ENCODE results near the gene SYS1. TPM values are rescaled to one million over a fixed set of nuclear protein-coding genes. Genes with fewer than 3 reads are reported as not detected.

Gene SYS1
- total and polyA plus RNA-seq, 11 donors = 12.6 to 68.8 (median 23.0) TPM

GRCh38 chr20:45363611-45364492 is 896 bp downstream of the SYS1 start:
- DNase-seq (no peak), ATAC-seq (no peak)
- Histone ChIP-seq H3K4me1 (peaks cover 4 to 72% (median 26%) of the 10 kb centered on the region in 12 donors), H3K27ac (peak overlapping the region in 11 of 12 donors; percentile 92 to 98 (median 97)), H3K9me3 (no peaks in the 10 kb centered on the region), H3K27me3 (no peaks in the 10 kb centered on the region), H3K36me3 (peaks cover 0 to 41% (median 38%) of the 10 kb centered on the region in 9 donors), H3K4me3 (peak overlapping the region; percentile 59 to 84 (median 72))
- no peak for TF ChIP-seq POLR2A (IDR thresholded peaks at IDR 0.05)
- TF ChIP-seq, protein P1, sequence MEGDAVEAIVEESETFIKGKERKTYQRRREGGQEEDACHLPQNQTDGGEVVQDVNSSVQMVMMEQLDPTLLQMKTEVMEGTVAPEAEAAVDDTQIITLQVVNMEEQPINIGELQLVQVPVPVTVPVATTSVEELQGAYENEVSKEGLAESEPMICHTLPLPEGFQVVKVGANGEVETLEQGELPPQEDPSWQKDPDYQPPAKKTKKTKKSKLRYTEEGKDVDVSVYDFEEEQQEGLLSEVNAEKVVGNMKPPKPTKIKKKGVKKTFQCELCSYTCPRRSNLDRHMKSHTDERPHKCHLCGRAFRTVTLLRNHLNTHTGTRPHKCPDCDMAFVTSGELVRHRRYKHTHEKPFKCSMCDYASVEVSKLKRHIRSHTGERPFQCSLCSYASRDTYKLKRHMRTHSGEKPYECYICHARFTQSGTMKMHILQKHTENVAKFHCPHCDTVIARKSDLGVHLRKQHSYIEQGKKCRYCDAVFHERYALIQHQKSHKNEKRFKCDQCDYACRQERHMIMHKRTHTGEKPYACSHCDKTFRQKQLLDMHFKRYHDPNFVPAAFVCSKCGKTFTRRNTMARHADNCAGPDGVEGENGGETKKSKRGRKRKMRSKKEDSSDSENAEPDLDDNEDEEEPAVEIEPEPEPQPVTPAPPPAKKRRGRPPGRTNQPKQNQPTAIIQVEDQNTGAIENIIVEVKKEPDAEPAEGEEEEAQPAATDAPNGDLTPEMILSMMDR (IDR thresholded peaks at IDR 0.05) = no peak
- intact Hi-C loops (cut with DNase I) = loop anchor here in 6 of 10 donors (1.0 to 5.0 kb wide), 7 partner anchors 37 to 73 kb away; partner anchors contain the start of gene PIGT (in 3 of the 6)
- WGBS, 4 donors = 25 to 33% (median 26%) methylated on average over 17 to 23 of the region's 23 CpGs

DNA sequence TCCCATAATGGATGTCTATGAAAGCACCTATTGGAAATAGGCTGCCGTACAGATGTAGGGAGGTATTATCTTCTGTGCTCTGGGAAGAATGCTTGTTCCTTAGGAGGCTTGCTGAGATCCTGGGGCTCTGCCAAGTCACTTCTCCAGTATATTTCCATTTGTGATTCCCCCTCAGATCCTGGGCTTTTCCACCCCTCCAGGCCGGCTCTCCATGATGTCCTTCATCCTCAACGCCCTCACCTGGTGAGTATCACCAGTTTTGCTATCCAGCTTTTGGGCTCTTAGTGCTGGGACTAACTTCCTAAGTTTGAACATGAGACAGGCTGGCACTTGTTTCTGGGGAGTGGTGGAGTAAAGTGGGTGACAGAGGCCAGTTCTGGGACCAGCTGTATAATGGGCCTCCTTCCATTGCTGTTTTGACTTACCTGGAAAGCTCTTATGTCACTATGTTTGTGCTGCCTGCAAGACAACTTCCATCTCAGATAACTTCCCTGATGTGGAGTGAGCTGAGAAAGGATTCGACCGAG is 2.6 kb downstream of the SYS1 start:
- no peak overlapping the region for H3K4me3 ChIP-seq
- peaks cover 0 to 62% (median 15%) of the 10 kb centered on the region in 12 donors for H3K4me1 ChIP-seq
- no peaks in the 10 kb centered on the region for H3K27me3 ChIP-seq
- DNase-seq (no peak), ATAC-seq (no peak)
- intact Hi-C loops (cut with DNase I) = no loop called here
- H3K27ac ChIP-seq = peak overlapping the region in 1 of 12 donors; percentile 96
- 81 to 90% (median 88%) methylated on average over 5 of the region's 5 CpGs for WGBS, 4 donors
- peaks cover 0 to 46% (median 41%) of the 10 kb centered on the region in 9 donors for H3K36me3 ChIP-seq
- TF ChIP-seq, protein P1 (IDR thresholded peaks at IDR 0.05) = no peak
- no peak for TF ChIP-seq POLR2A (IDR thresholded peaks at IDR 0.05)
- no peaks in the 10 kb centered on the region for H3K9me3 ChIP-seq

- intact Hi-C loops (cut with DNase I) = no loop called here
These were observed 3.2 kb downstream of the SYS1 start for GRCh38 chr20:45366192-45366591.

More at GRCh38 chr20:45366192-45366591, 3.2 kb downstream of the SYS1 start:
- H3K27ac ChIP-seq = no peak overlapping the region
- no peak for DNase-seq
- H3K4me3 ChIP-seq = no peak overlapping the region
- 84 to 89% (median 86%) methylated on average over 1 of the region's 1 CpG for WGBS, 4 donors
- ATAC-seq = no peak
- no peaks in the 10 kb centered on the region for H3K9me3 ChIP-seq
- TF ChIP-seq, protein P1 (IDR thresholded peaks at IDR 0.05) = no peak
- no peak for TF ChIP-seq POLR2A (IDR thresholded peaks at IDR 0.05)
- H3K4me1 ChIP-seq = peaks cover 0 to 56% (median 15%) of the 10 kb centered on the region in 12 donors
- H3K36me3 ChIP-seq = peaks cover 0 to 46% (median 41%) of the 10 kb centered on the region in 9 donors
- no peaks in the 10 kb centered on the region for H3K27me3 ChIP-seq

All from heart left ventricle (tissue), 16 donors.